C4-2B (cell line): ENCODE results near the gene CCT3.

Source experiments
- H3K27ac ChIP-seq: fragments of 450-650 bp; 2 replicates; pipeline ENCODE4 v1.5.1; 2017
- CTCF ChIP-seq: fragments of 450-650 bp; conservative IDR thresholded peaks from 2 replicates; pipeline ENCODE4 v1.5.1; 2017; ENCODE audit warnings: mild to moderate bottlenecking
- ZFX ChIP-seq: fragments of 450-650 bp; IDR thresholded peaks from 2 replicates; pipeline ENCODE4 v1.6.1; 2017

CCT3 gene

GRCh38 chr1:156367383-156368156 is 29.5 kb upstream of the CCT3 start:
- H3K27ac ChIP-seq, result no peak overlapping the region
- TF ChIP-seq CTCF (no peak), ZFX (no peak)

GRCh38 chr1:156366378-156367166 is 28.5 kb upstream of the CCT3 start:
- no peak overlapping the region for H3K27ac ChIP-seq
- TF ChIP-seq ZFX (no peak), CTCF (no peak)

- H3K27ac ChIP-seq, result no peak overlapping the region
These were observed 27.7 kb upstream of the CCT3 start for GRCh38 chr1:156365754-156366153.

GRCh38 chr1:156360534-156360933 is 22.4 kb upstream of the CCT3 start:
- TF ChIP-seq CTCF, result no peak
- TF ChIP-seq ZFX, result no peak
- no peak overlapping the region for H3K27ac ChIP-seq

More at GRCh38 chr1:156365754-156366153, 27.7 kb upstream of the CCT3 start:
- TF ChIP-seq ZFX (no peak), CTCF (no peak)

GRCh38 chr1:156359973-156360372 is 21.9 kb upstream of the CCT3 start:
- no peak overlapping the region for H3K27ac ChIP-seq
- no peak for TF ChIP-seq CTCF
- no peak for TF ChIP-seq ZFX

- TF ChIP-seq ZFX (no peak), CTCF (no peak)
These were observed 21.2 kb upstream of the CCT3 start for GRCh38 chr1:156359249-156359648.

GRCh38 chr1:156358641-156359040 is 20.5 kb upstream of the CCT3 start:
- H3K27ac ChIP-seq, result no peak overlapping the region
- TF ChIP-seq CTCF (no peak), ZFX (no peak)

More at GRCh38 chr1:156359249-156359648, 21.2 kb upstream of the CCT3 start:
- no peak overlapping the region for H3K27ac ChIP-seq
